ENCODE results near the gene CCDC89. TPM values are rescaled to one million over a fixed set of nuclear protein-coding genes. Genes with fewer than 3 reads are reported as not detected.

Gene CCDC89
- total and polyA plus RNA-seq, 2 donors (not counting 1 experiment from before 2014, with no cell fraction given): not detected

- H3K9me3 Mint-ChIP-seq (ENCODE audit: insufficient read depth): no peaks in the 10 kb centered on the region
- Histone ChIP-seq H3K9ac (ENCODE audit: low read length) (peak overlapping the region; percentile 86), H3K4me3 (ENCODE audit: control extremely low read depth in 1 of 5, extremely low read depth in 1 of 5, insufficient read depth in 1 of 5, low read depth in 2 of 5, low read length in 4 of 5) (peak overlapping the region; percentile 79 to 87 (median 85)), H2AFZ (ENCODE audit: insufficient read depth, low read depth, low read length, poor library complexity, severe bottlenecking) (peak overlapping the region; percentile 91), H3K4me1 (ENCODE audit: control insufficient read depth in 2 of 2, insufficient read depth in 2 of 2, low read length in 2 of 2) (peaks cover 12 to 13% of the 10 kb centered on the region in 2 donors), H4K20me1 (ENCODE audit: control insufficient read depth, insufficient read depth, low read length, poor library complexity, severe bottlenecking) (no peaks in the 10 kb centered on the region), H3K27me3 (replicated peaks in 1 of 4; ENCODE audit: control extremely low read depth in 1 of 4, control insufficient read depth in 3 of 4, insufficient read depth in 4 of 4, low read length in 3 of 4) (peaks cover 0 to 12% (median 4%) of the 10 kb centered on the region in 4 experiments), H3K27ac (ENCODE audit: low read length in 2 of 2) (peak overlapping the region; percentile 71 to 91), H3K9me3 (ENCODE audit: control extremely low read depth in 1 of 3, control insufficient read depth in 2 of 3, insufficient read depth in 1 of 3, low read length in 2 of 3) (no peaks in the 10 kb centered on the region), H3K4me2 (replicated peaks; ENCODE audit: low read depth, low read length, poor library complexity, severe bottlenecking) (peak overlapping the region; percentile 81), H3K79me2 (ENCODE audit: control insufficient read depth, insufficient read depth, low read length) (peaks cover 30% of the 10 kb centered on the region), H3K36me3 (replicated peaks in 1 of 2; ENCODE audit: control extremely low read depth in 1 of 2, control insufficient read depth in 1 of 2, extremely low read depth in 1 of 2, insufficient read depth in 2 of 2, low read length in 1 of 2) (peaks cover 0 to 9% of the 10 kb centered on the region in 2 experiments)
- intact Hi-C loops (cut with micrococcal nuclease): loop anchor here (1.0 to 5.0 kb wide), 5 partner anchors 18 to 1390 kb away; partner anchors contain the start of genes CREBZF, HIKESHI, PICALM and TMEM126B
- no CpG with 5 or more reads among the region's 2 CpGs for WGBS (ENCODE audit: insufficient coverage)
- ChIA-PET CTCF (interaction anchor here (1.3 to 2.3 kb wide), 2 partner anchors 18 to 19 kb away, joined by 7 to 8 read pairs; partner anchors contain the start of genes CREBZF and TMEM126B), POLR2A (interaction anchor here (1.3 to 2.4 kb wide), 3 partner anchors 9 to 20 kb away, joined by 5 to 20 read pairs (median 8); partner anchors contain the start of genes CREBZF, DLG2 and TMEM126B)
- H3K4me1 Mint-ChIP-seq: peaks cover 18% of the 10 kb centered on the region
- TF ChIP-seq EZH2 (IDR thresholded peaks at IDR 0.05; ENCODE audit: borderline replicate concordance, insufficient read depth, low read depth, low read length, poor library complexity, severe bottlenecking): no peak
- no peak for TF ChIP-seq CTCF (IDR thresholded peaks at IDR 0.05)
- peaks cover 20% of the 10 kb centered on the region for H3K27me3 Mint-ChIP-seq
- no peak for ATAC-seq (ENCODE audit: low read depth)
- peak overlapping the region; percentile 93 for H3K27ac Mint-ChIP-seq
- H3K4me3 Mint-ChIP-seq: peak overlapping the region; percentile 89
- no peak for DNase-seq
These were observed 38.9 kb downstream of the CCDC89 start for GRCh38 chr11:85647078-85647477.

GRCh38 chr11:85643191-85643614 lies 42.8 kb downstream of the CCDC89 start:
- Histone ChIP-seq H2AFZ (ENCODE audit: insufficient read depth, low read depth, low read length, poor library complexity, severe bottlenecking) (no peak overlapping the region), H3K79me2 (ENCODE audit: control insufficient read depth, insufficient read depth, low read length) (peaks cover 16% of the 10 kb centered on the region), H3K4me1 (ENCODE audit: control insufficient read depth in 2 of 2, insufficient read depth in 2 of 2, low read length in 2 of 2) (peaks cover 7 to 9% of the 10 kb centered on the region in 2 donors), H3K4me3 (ENCODE audit: control extremely low read depth in 1 of 5, extremely low read depth in 1 of 5, insufficient read depth in 1 of 5, low read depth in 2 of 5, low read length in 4 of 5) (no peak overlapping the region), H3K4me2 (replicated peaks; ENCODE audit: low read depth, low read length, poor library complexity, severe bottlenecking) (no peak overlapping the region), H4K20me1 (ENCODE audit: control insufficient read depth, insufficient read depth, low read length, poor library complexity, severe bottlenecking) (no peaks in the 10 kb centered on the region), H3K27me3 (replicated peaks in 1 of 4; ENCODE audit: control extremely low read depth in 1 of 4, control insufficient read depth in 3 of 4, insufficient read depth in 4 of 4, low read length in 3 of 4) (peaks cover 0 to 12% (median 4%) of the 10 kb centered on the region in 4 experiments), H3K36me3 (replicated peaks in 1 of 2; ENCODE audit: control extremely low read depth in 1 of 2, control insufficient read depth in 1 of 2, extremely low read depth in 1 of 2, insufficient read depth in 2 of 2, low read length in 1 of 2) (no peaks in the 10 kb centered on the region), H3K9ac (ENCODE audit: low read length) (no peak overlapping the region), H3K9me3 (ENCODE audit: control extremely low read depth in 1 of 3, control insufficient read depth in 2 of 3, insufficient read depth in 1 of 3, low read length in 2 of 3) (no peaks in the 10 kb centered on the region), H3K27ac (ENCODE audit: low read length in 2 of 2) (no peak overlapping the region)
- ChIA-PET POLR2A (no interaction called here), CTCF (no interaction called here)
- no peak for ATAC-seq (ENCODE audit: low read depth)
- intact Hi-C loops (cut with micrococcal nuclease): no loop called here
- WGBS (ENCODE audit: insufficient coverage): 88% methylated on average over 2 of the region's 2 CpGs
- TF ChIP-seq CTCF (IDR thresholded peaks at IDR 0.05): no peak
- no peak for TF ChIP-seq EZH2 (IDR thresholded peaks at IDR 0.05; ENCODE audit: borderline replicate concordance, insufficient read depth, low read depth, low read length, poor library complexity, severe bottlenecking)
- Mint-ChIP-seq H3K27ac (no peak overlapping the region), H3K9me3 (ENCODE audit: insufficient read depth) (no peaks in the 10 kb centered on the region), H3K4me3 (no peak overlapping the region), H3K4me1 (peaks cover 10% of the 10 kb centered on the region), H3K27me3 (peaks cover 28% of the 10 kb centered on the region)
- DNase-seq: no peak
